ENCODE data around the gene CLCA4.

GRCh38 chr1:86537928-86538695 is 8.8 kb upstream of the CLCA4 start:
- TF ChIP-seq MLX (CRISPR knock-in tag; IDR thresholded peaks at IDR 0.05) (no peak), CTCF (IDR thresholded peaks at IDR 0.05) (no peak), ATF1 (CRISPR knock-in tag; IDR thresholded peaks at IDR 0.05) (no peak)

Data from WTC11 (cell line).